Activated CD4-positive, alpha-beta memory T cell treated with anti-CD3 and anti-CD28 coated beads for 36 hours (primary cell): ENCODE data around the gene DLG5. TPM values are rescaled to one million over a fixed set of nuclear protein-coding genes. Genes with fewer than 3 reads are reported as not detected.

ENCODE experiments used
- CTCF ChIA-PET: fragments of 350-600 bp; sonication (Branson Sonifier 250); formaldehyde crosslinking; loops from one replicate; lab custom pipeline; 2021; ENCODE audit warnings: antibody characterized with exemption, inconsistent platforms; lab: Charles Lee
- POLR2A ChIA-PET: fragments of 350-600 bp; sonication (Branson Sonifier 250); formaldehyde crosslinking; loops from one replicate; lab custom pipeline; 2021; ENCODE audit warnings: antibody characterized with exemption; lab: Charles Lee
- DNase-seq: peaks from one replicate; pipeline ENCODE4 v3.0.0-alpha.2; 2020
- H3K27ac Mint-ChIP-seq: one replicate; pipeline ENCODE4 v1.8.0; 2021; ENCODE audit warnings: mixed read lengths
- H3K27me3 Mint-ChIP-seq: one replicate; pipeline ENCODE4 v1.8.0; 2021; ENCODE audit warnings: mixed read lengths
- H3K36me3 Mint-ChIP-seq: one replicate; pipeline ENCODE4 v1.8.0; 2021; ENCODE audit warnings: mixed read lengths
- H3K4me1 Mint-ChIP-seq: one replicate; pipeline ENCODE4 v1.8.0; 2021; ENCODE audit warnings: low read depth, mixed read lengths
- H3K4me3 Mint-ChIP-seq: one replicate; pipeline ENCODE4 v1.8.0; 2021; ENCODE audit warnings: mild to moderate bottlenecking, mixed read lengths
- H3K9me3 Mint-ChIP-seq: one replicate; pipeline ENCODE4 v1.8.0; 2021; ENCODE audit warnings: mixed read lengths
- intact Hi-C: fragments of 100-400 bp; cut with micrococcal nuclease; formaldehyde crosslinking; loops from one replicate; pipeline ENCODE4 v1.15.1; 2023
- total RNA-seq, 2 experiments: library from RNA; stranded (reverse); gene quantifications; one replicate each; pipeline ENCODE4 v1.2.3, GENCODE V29; 2021

DLG5 gene
- total RNA-seq, 2 experiments from 2014 or later, result 2.6 to 2.9 TPM

GRCh38 chr10:77879065-77879464, 47.5 kb downstream of the DLG5 start:
- intact Hi-C loops, result no loop called here
- CTCF ChIA-PET, result no interaction called here
- H3K27ac Mint-ChIP-seq, result no peak overlapping the region
- H3K4me3 Mint-ChIP-seq, result no peak overlapping the region
- POLR2A ChIA-PET, result no interaction called here
- no peaks in the 10 kb centered on the region for H3K9me3 Mint-ChIP-seq
- no peaks in the 10 kb centered on the region for H3K36me3 Mint-ChIP-seq
- peaks cover 2% of the 10 kb centered on the region for H3K4me1 Mint-ChIP-seq
- no peak for DNase-seq
- no peaks in the 10 kb centered on the region for H3K27me3 Mint-ChIP-seq

GRCh38 chr10:77877441-77878344, 48.9 kb downstream of the DLG5 start:
- POLR2A ChIA-PET, result no interaction called here
- no peaks in the 10 kb centered on the region for H3K9me3 Mint-ChIP-seq
- peak; percentile 24 for DNase-seq
- no peaks in the 10 kb centered on the region for H3K36me3 Mint-ChIP-seq
- H3K4me1 Mint-ChIP-seq, result peaks cover 10% of the 10 kb centered on the region
- no peaks in the 10 kb centered on the region for H3K27me3 Mint-ChIP-seq
- intact Hi-C loops, result no loop called here
- no peak overlapping the region for H3K27ac Mint-ChIP-seq
- CTCF ChIA-PET, result no interaction called here
- H3K4me3 Mint-ChIP-seq, result no peak overlapping the region

GRCh38 chr10:77875730-77876129, 50.8 kb downstream of the DLG5 start:
- Mint-ChIP-seq H3K27ac (no peak overlapping the region), H3K27me3 (no peaks in the 10 kb centered on the region), H3K4me3 (no peak overlapping the region), H3K4me1 (peaks cover 10% of the 10 kb centered on the region), H3K9me3 (no peaks in the 10 kb centered on the region), H3K36me3 (no peaks in the 10 kb centered on the region)
- CTCF ChIA-PET, result no interaction called here
- DNase-seq, result no peak
- POLR2A ChIA-PET, result no interaction called here
- intact Hi-C loops, result no loop called here

GRCh38 chr10:77874872-77875271, 51.7 kb downstream of the DLG5 start:
- DNase-seq, result no peak
- H3K4me3 Mint-ChIP-seq, result no peak overlapping the region
- H3K36me3 Mint-ChIP-seq, result no peaks in the 10 kb centered on the region
- ChIA-PET CTCF (no interaction called here), POLR2A (no interaction called here)
- peaks cover 10% of the 10 kb centered on the region for H3K4me1 Mint-ChIP-seq
- H3K27me3 Mint-ChIP-seq, result no peaks in the 10 kb centered on the region
- no peaks in the 10 kb centered on the region for H3K9me3 Mint-ChIP-seq
- H3K27ac Mint-ChIP-seq, result no peak overlapping the region
- intact Hi-C loops, result no loop called here

- ChIA-PET CTCF (interaction anchor here (1.2 to 1.3 kb wide), 2 partner anchors 27 to 37 kb away, joined by 3 to 10 read pairs; no protein-coding TSS in a partner anchor), POLR2A (no interaction called here)
- intact Hi-C loops, result no loop called here
- H3K9me3 Mint-ChIP-seq, result no peaks in the 10 kb centered on the region
- no peak overlapping the region for H3K4me3 Mint-ChIP-seq
- H3K36me3 Mint-ChIP-seq, result no peaks in the 10 kb centered on the region
- peaks cover 10% of the 10 kb centered on the region for H3K4me1 Mint-ChIP-seq
- no peaks in the 10 kb centered on the region for H3K27me3 Mint-ChIP-seq
- peak overlapping the region; percentile 69 for H3K27ac Mint-ChIP-seq
- DNase-seq, result peak; percentile 80
These were observed 52.8 kb downstream of the DLG5 start for GRCh38 chr10:77873536-77874380.

- H3K4me3 Mint-ChIP-seq, result no peak overlapping the region
- no peaks in the 10 kb centered on the region for H3K9me3 Mint-ChIP-seq
- DNase-seq, result no peak
- no peak overlapping the region for H3K27ac Mint-ChIP-seq
- no peaks in the 10 kb centered on the region for H3K27me3 Mint-ChIP-seq
- ChIA-PET CTCF (interaction anchor here (1.2 to 1.3 kb wide), 2 partner anchors 26 to 36 kb away, joined by 3 to 10 read pairs; no protein-coding TSS in a partner anchor), POLR2A (no interaction called here)
- peaks cover 10% of the 10 kb centered on the region for H3K4me1 Mint-ChIP-seq
- intact Hi-C loops, result no loop called here
- no peaks in the 10 kb centered on the region for H3K36me3 Mint-ChIP-seq
These were observed 53.5 kb downstream of the DLG5 start for GRCh38 chr10:77872947-77873535.

- Mint-ChIP-seq H3K36me3 (no peaks in the 10 kb centered on the region), H3K4me3 (no peak overlapping the region), H3K9me3 (no peaks in the 10 kb centered on the region), H3K27ac (no peak overlapping the region), H3K4me1 (peaks cover 10% of the 10 kb centered on the region), H3K27me3 (no peaks in the 10 kb centered on the region)
- CTCF ChIA-PET, result no interaction called here
- POLR2A ChIA-PET, result no interaction called here
- intact Hi-C loops, result no loop called here
- DNase-seq, result no peak
These were observed 54.2 kb downstream of the DLG5 start for GRCh38 chr10:77872151-77872946.

GRCh38 chr10:77869626-77870420, 56.7 kb downstream of the DLG5 start:
- Mint-ChIP-seq H3K36me3 (no peaks in the 10 kb centered on the region), H3K27ac (no peak overlapping the region), H3K4me3 (no peak overlapping the region), H3K9me3 (no peaks in the 10 kb centered on the region), H3K4me1 (peaks cover 10% of the 10 kb centered on the region), H3K27me3 (no peaks in the 10 kb centered on the region)
- no peak for DNase-seq
- CTCF ChIA-PET, result no interaction called here
- intact Hi-C loops, result no loop called here
- POLR2A ChIA-PET, result no interaction called here

- no peak overlapping the region for H3K4me3 Mint-ChIP-seq
- ChIA-PET CTCF (no interaction called here), POLR2A (no interaction called here)
- H3K9me3 Mint-ChIP-seq, result no peaks in the 10 kb centered on the region
- intact Hi-C loops, result no loop called here
- no peak overlapping the region for H3K27ac Mint-ChIP-seq
- peaks cover 2% of the 10 kb centered on the region for H3K4me1 Mint-ChIP-seq
- H3K36me3 Mint-ChIP-seq, result no peaks in the 10 kb centered on the region
- no peaks in the 10 kb centered on the region for H3K27me3 Mint-ChIP-seq
- DNase-seq, result no peak
These were observed 58.0 kb downstream of the DLG5 start for GRCh38 chr10:77868523-77868922.

- POLR2A ChIA-PET, result no interaction called here
- H3K27me3 Mint-ChIP-seq, result no peaks in the 10 kb centered on the region
- CTCF ChIA-PET, result no interaction called here
- no peaks in the 10 kb centered on the region for H3K9me3 Mint-ChIP-seq
- H3K4me1 Mint-ChIP-seq, result no peaks in the 10 kb centered on the region
- intact Hi-C loops, result no loop called here
- H3K36me3 Mint-ChIP-seq, result no peaks in the 10 kb centered on the region
- H3K4me3 Mint-ChIP-seq, result no peak overlapping the region
- DNase-seq, result no peak
- H3K27ac Mint-ChIP-seq, result no peak overlapping the region
These were observed 59.3 kb downstream of the DLG5 start for GRCh38 chr10:77867124-77867719.

- POLR2A ChIA-PET, result no interaction called here
- DNase-seq, result no peak
- intact Hi-C loops, result no loop called here
- no peaks in the 10 kb centered on the region for H3K36me3 Mint-ChIP-seq
- no peaks in the 10 kb centered on the region for H3K27me3 Mint-ChIP-seq
- H3K27ac Mint-ChIP-seq, result no peak overlapping the region
- no peak overlapping the region for H3K4me3 Mint-ChIP-seq
- CTCF ChIA-PET, result no interaction called here
- H3K9me3 Mint-ChIP-seq, result no peaks in the 10 kb centered on the region
- H3K4me1 Mint-ChIP-seq, result no peaks in the 10 kb centered on the region
These were observed 60.0 kb downstream of the DLG5 start for GRCh38 chr10:77866598-77866997.
